Measurements from ENCODE around the gene DAAM2. TPM values are rescaled to one million over a fixed set of nuclear protein-coding genes. Genes with fewer than 3 reads are reported as not detected.

DAAM2 gene
- total and polyA plus RNA-seq, 2 donors (not counting 3 experiments of a cell fraction or from before 2014, with no cell fraction given) = 0.42 to 0.44 TPM

DNA sequence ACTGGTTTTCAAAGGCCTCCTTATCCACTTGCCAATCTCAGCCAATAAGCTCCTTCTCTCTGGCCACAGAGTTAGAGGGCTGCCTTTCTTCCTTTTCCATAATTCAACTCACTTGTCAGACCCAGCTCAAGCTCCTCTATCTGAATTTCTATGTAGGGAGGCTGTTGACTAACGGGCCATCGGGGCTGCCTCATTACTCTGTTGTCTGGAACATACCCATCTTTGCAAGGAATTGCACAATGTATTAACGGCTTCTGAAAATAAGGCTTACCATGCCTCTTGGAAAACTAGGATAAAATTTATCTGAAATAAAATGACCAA lies 38.5 kb upstream of the DAAM2 start:
- no peak for FAIRE-seq
- dilution Hi-C loops (cut with MboI; ENCODE audit: extremely low pct_ligation_motif_present, low sequenced_read_pairs) (no loop called here), intact Hi-C loops (cut with micrococcal nuclease) (no loop called here)
- H3K9me1 ChIP-seq (replicated peaks; ENCODE audit: control insufficient read depth, extremely low read depth, insufficient read depth, low read length) = no peaks in the 10 kb centered on the region
- H3K9me3 ChIP-seq (replicated peaks; ENCODE audit: control insufficient read depth, insufficient read depth, low read length) = no peaks in the 10 kb centered on the region
- TF ChIP-seq FOS (IDR thresholded peaks at IDR 0.05; ENCODE audit: borderline replicate concordance, insufficient read depth, low read length) (no peak), JUN (IDR thresholded peaks at IDR 0.05; ENCODE audit: borderline replicate concordance, insufficient read depth, insufficient read length, low read depth) (no peak), GATA2 (IDR thresholded peaks at IDR 0.05; ENCODE audit: insufficient read depth, insufficient read length, low read depth, low read length) (no peak), EZH2 (IDR thresholded peaks at IDR 0.05; ENCODE audit: borderline replicate concordance, low read depth, low read length, severe bottlenecking) (no peak), MYC (IDR thresholded peaks at IDR 0.05; ENCODE audit: low read depth, low read length) (no peak), POLR2A (IDR thresholded peaks at IDR 0.05; ENCODE audit: low read depth, low read length) (no peak)
- TF ChIP-seq, protein P1, sequence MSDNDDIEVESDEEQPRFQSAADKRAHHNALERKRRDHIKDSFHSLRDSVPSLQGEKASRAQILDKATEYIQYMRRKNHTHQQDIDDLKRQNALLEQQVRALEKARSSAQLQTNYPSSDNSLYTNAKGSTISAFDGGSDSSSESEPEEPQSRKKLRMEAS (IDR thresholded peaks at IDR 0.05; ENCODE audit: insufficient read depth, insufficient read length) = no peak
- TF ChIP-seq, protein P2, sequence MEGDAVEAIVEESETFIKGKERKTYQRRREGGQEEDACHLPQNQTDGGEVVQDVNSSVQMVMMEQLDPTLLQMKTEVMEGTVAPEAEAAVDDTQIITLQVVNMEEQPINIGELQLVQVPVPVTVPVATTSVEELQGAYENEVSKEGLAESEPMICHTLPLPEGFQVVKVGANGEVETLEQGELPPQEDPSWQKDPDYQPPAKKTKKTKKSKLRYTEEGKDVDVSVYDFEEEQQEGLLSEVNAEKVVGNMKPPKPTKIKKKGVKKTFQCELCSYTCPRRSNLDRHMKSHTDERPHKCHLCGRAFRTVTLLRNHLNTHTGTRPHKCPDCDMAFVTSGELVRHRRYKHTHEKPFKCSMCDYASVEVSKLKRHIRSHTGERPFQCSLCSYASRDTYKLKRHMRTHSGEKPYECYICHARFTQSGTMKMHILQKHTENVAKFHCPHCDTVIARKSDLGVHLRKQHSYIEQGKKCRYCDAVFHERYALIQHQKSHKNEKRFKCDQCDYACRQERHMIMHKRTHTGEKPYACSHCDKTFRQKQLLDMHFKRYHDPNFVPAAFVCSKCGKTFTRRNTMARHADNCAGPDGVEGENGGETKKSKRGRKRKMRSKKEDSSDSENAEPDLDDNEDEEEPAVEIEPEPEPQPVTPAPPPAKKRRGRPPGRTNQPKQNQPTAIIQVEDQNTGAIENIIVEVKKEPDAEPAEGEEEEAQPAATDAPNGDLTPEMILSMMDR (IDR thresholded peaks at IDR 0.05; ENCODE audit: extremely low read depth in 1 of 2, insufficient read depth in 1 of 2, low read depth in 1 of 2, low read length in 2 of 2) = no peak
- CTCF ChIA-PET = no interaction called here
- no peaks in the 10 kb centered on the region for H4K20me1 ChIP-seq (replicated peaks; ENCODE audit: control insufficient read depth, extremely low read depth, insufficient read depth, low read length)
- no peaks in the 10 kb centered on the region for H3K27me3 ChIP-seq (ENCODE audit: control insufficient read depth in 2 of 2, insufficient read depth in 2 of 2, low read length in 2 of 2)
- H3K4me1 ChIP-seq (ENCODE audit: control insufficient read depth, extremely low read depth, insufficient read depth, low read length) = no peaks in the 10 kb centered on the region
- POLR2A ChIA-PET = no interaction called here
- DNase-seq (ENCODE audit: low read depth, low spot score) = no peak
- no peak overlapping the region for H3K27ac ChIP-seq (ENCODE audit: insufficient read depth, low read depth, low read length)
- H2AFZ ChIP-seq (ENCODE audit: low read depth, low read length) = no peak overlapping the region
- BruUV-seq (replicated peaks) = no TSS peak
- H3K79me2 ChIP-seq (ENCODE audit: control insufficient read depth, insufficient read depth, low read length) = no peaks in the 10 kb centered on the region
- H3K9ac ChIP-seq (replicated peaks; ENCODE audit: extremely low read depth, insufficient read depth, low read length) = no peak overlapping the region
- H3K4me3 ChIP-seq (replicated peaks in 1 of 3; ENCODE audit: insufficient read depth in 1 of 3, low read depth in 1 of 3, low read length in 3 of 3) = no peak overlapping the region
- no peak overlapping the region for H3K4me2 ChIP-seq (ENCODE audit: insufficient read depth, low read length)
- H3K36me3 ChIP-seq (ENCODE audit: control insufficient read depth in 2 of 2, extremely low read depth in 1 of 2, insufficient read depth in 2 of 2, low read length in 2 of 2) = no peaks in the 10 kb centered on the region
